Activated T-cell treated with anti-CD3 and anti-CD28 coated beads, Interleukin-2, amount 50 U/mL, for 4 hours (primary cell): ENCODE measurements around the gene MFSD12. TPM values are rescaled to one million over a fixed set of nuclear protein-coding genes. Genes with fewer than 3 reads are reported as not detected.
A peak's percentile ranks its signal among the peaks of the same experiment; 100 is the strongest.
"Not testable (repeated sequence)": the region's sequence is repeated elsewhere in the genome, so short reads cannot be mapped to it uniquely, and the experiment has no call there.

Source experiments
- ATAC-seq, 2 donors: fragments of 200-7000 bp; cut with Tn5 transposase; one replicate each; pipeline ENCODE4 v1.10.0; 2021
- DNase-seq: peaks from one replicate; pipeline ENCODE4 v3.0.0-alpha.2; 2020
- H3K27me3 Mint-ChIP-seq: one replicate; pipeline ENCODE4 v1.8.0; 2021; ENCODE audit warnings: low read depth, mixed read lengths
- H3K36me3 Mint-ChIP-seq: one replicate; pipeline ENCODE4 v1.8.0; 2022; ENCODE audit warnings: mixed read lengths; ENCODE audit not compliant: insufficient read depth
- H3K4me1 Mint-ChIP-seq: one replicate; pipeline ENCODE4 v1.8.0; 2021; ENCODE audit warnings: low read depth, mixed read lengths
- H3K4me3 Mint-ChIP-seq: one replicate; pipeline ENCODE4 v1.8.0; 2021; ENCODE audit warnings: mild to moderate bottlenecking, moderate library complexity, mixed read lengths
- H3K9me3 Mint-ChIP-seq: one replicate; pipeline ENCODE4 v1.8.0; 2021; ENCODE audit warnings: mixed read lengths
- total RNA-seq, 3 donors: library from RNA; stranded (reverse); gene quantifications; one replicate each; pipeline ENCODE4 v1.2.1, GENCODE V29; 2021

Gene MFSD12
- total RNA-seq, 3 donors from 2014 or later, result 94.6 to 148 (median 128) TPM

DNA sequence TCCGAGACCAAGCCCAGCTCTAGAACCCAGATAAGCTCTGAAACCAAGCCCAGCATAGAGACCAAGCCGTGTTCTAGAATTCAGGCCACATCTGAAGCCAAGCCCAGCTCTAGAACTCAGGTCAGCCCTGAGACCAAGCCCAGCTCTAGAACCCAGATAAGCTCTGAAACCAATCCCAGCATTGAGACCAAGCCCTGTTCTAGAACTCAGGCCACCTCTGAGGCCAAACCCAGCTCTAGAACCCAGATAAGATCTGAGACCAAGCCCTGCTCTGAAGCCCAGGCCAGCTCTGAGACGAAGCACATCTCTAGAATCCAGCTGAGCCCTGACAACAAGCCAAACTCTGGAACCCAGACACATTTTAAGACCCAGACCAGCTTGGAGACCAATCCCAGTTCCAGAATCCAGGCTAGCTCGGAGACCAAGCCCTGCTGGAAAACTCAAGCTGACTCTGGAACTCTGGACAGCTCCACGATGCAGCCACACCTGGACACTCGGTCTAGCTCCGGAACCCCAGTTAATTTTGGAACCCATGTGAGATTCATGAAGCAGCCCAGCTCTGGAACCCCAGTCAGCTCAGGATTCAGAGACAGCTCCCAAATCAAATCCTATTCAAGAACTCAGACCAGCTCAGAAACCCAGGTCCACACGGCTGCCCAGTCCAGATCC lies 33.7 kb upstream of the MFSD12 start:
- Mint-ChIP-seq H3K27me3 (no peaks in the 10 kb centered on the region), H3K36me3 (no peaks in the 10 kb centered on the region), H3K4me3 (no peak overlapping the region), H3K4me1 (no peaks in the 10 kb centered on the region), H3K9me3 (no peaks in the 10 kb centered on the region)
- ATAC-seq, result no peak
- DNase-seq, result no peak

DNA sequence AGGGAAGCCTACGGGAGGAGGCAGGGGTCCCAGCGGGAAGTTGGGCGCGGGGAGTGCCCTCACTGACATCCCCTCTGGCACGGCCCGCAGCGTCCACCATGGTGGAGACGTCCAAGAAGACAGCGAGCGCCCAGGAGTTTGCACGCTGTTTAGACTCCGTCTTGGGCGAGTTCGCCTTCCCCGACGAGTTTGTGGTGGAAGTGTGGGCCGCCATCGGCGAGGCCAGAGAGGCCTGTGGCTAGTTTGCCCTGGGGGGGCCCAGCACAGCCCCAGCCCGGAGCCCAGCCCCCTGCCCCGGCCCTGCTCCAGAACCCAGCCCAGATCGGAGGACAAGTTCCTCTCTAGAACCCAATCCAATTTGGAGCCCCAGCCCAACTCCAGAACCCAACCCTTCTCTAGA lies 32.6 kb upstream of the MFSD12 start:
- DNase-seq (no peak), ATAC-seq (no peak)
- Mint-ChIP-seq H3K4me3 (no peak overlapping the region), H3K27me3 (no peaks in the 10 kb centered on the region), H3K36me3 (no peaks in the 10 kb centered on the region), H3K4me1 (no peaks in the 10 kb centered on the region), H3K9me3 (no peaks in the 10 kb centered on the region)

DNA sequence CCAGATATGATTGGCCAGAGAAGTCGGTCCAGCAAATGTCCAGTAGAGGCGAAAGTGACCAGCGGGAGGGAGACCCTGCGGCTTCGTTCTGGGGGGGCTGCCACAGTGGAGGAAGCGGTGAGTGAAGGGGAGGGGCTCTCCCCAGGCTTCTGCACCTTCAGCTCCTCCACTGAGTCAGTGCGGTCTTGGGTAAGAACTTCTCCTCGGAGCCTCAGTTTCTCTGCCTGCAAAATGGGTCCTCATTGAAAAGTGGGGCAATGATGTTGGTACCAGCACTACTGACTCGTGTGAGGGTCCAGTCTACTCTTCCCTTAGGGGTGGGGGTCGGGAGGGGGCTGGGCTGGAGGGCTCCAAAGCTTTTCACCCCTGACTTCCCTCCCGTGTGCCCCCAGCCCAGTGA lies 32.1 kb upstream of the MFSD12 start:
- no peak overlapping the region for H3K4me3 Mint-ChIP-seq
- no peak for DNase-seq
- H3K9me3 Mint-ChIP-seq, result no peaks in the 10 kb centered on the region
- ATAC-seq, result no peak
- H3K36me3 Mint-ChIP-seq, result no peaks in the 10 kb centered on the region
- no peaks in the 10 kb centered on the region for H3K27me3 Mint-ChIP-seq
- no peaks in the 10 kb centered on the region for H3K4me1 Mint-ChIP-seq

DNA sequence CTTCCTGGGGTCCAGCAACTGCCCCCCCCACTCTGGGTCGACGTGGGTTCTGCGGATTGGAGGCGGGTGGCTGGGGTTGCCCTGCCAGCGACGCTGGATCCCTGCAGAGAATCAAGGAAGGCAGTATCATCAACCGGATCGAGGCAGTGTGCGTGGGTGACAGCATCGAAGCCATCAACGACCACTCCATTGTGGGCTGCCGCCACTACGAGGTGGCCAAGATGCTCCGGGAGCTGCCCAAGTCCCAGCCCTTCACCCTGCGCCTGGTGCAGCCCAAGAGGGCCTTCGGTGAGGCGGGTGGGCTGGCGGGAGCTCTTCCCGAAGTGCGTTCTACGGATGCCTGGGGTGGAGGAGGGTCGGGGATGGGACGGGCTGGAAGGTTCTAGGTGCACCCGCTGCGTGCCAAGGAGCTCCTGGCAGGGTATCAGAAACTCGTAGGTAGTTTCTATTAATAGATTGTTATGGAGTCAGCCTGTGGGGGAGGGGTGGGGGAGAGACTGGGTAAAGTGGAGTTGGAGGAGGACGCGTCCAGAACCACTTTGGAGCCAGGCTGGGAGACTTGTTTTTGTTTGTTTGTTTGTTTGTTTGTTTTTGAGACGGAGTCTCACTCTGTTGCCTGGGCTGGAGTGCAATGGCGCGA lies 29.4 kb upstream of the MFSD12 start:
- DNase-seq, result no peak
- Mint-ChIP-seq H3K9me3 (no peaks in the 10 kb centered on the region), H3K36me3 (no peaks in the 10 kb centered on the region), H3K4me3 (no peak overlapping the region), H3K4me1 (no peaks in the 10 kb centered on the region), H3K27me3 (no peaks in the 10 kb centered on the region)
- ATAC-seq, result no peak

DNA sequence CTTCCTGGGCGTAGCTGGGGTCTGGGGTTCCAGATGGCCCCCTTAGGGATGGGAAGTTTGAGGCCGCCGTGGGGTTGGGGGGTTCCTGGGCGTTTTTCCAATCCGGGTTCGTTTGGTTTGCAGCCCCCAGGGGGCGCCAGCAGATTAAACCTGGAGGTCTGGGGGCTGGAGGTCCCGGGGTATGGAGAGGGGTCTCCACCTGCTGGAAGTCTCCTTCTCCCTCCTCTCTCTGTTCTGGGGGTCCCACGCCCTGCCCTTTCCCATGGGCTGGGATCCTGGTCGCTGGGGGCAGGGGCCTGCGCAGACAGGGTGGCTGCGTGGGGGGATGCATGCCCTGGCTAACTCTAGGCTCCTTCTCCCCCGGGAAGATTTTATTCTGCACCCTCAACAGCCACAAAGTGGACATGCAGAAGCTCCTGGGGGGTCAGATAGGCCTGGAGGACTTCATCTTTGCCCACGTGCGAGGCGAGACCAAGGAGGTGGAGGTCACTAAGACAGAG lies 28.8 kb upstream of the MFSD12 start:
- Mint-ChIP-seq H3K36me3 (no peaks in the 10 kb centered on the region), H3K4me3 (peak overlapping the region; percentile 33), H3K9me3 (no peaks in the 10 kb centered on the region), H3K27me3 (no peaks in the 10 kb centered on the region), H3K4me1 (no peaks in the 10 kb centered on the region)
- peak; percentile 47 for DNase-seq
- ATAC-seq, result peak in 1 of 2 donors; percentile 54

DNA sequence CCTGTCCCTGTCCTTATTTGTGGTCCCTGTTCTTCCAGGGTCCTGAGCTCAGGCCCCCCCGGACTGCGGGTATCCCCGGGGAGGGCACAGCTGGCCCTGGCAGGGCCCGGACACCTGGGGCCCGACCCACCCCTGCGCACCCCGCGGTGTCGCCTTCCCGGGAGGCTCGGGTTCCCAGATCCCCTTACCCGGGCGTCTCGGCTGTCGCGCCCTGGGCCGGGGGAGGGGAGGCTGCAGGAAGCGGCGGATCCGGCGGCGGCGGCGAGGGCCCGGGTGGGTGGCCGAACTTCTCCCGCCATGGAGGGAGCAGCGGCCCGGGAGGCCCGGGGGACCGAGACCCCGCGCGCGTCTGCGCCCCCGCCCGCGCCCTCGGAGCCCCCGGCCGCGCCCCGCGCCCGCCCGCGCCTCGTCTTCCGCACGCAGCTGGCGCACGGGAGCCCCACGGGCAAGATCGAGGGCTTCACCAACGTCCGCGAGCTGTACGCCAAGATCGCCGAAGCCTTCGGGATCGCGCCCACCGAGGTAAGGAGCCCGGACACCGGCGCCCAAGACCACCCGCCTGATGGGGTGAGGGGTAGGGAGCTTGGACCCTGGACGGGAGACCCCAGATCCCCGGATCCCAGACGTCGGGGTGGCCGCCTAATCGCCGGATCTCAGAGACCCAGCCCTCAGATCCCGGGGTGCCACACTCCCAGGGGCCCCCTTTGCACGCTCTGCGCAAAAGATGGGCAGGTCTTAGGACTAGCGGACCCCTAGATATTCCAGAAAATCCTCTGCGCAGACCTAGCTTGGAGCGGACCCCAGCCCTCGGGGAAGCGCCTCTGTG lies 28.1 kb upstream of the MFSD12 start, which contains the start of gene GIPC3:
Gene GIPC3, plus strand, starts transcription at position 178 of the 826 bp plus-strand sequence. Its CDS starts 120 bp downstream, at position 298.
- peak; percentile 50 to 59 for ATAC-seq
- no peaks in the 10 kb centered on the region for H3K27me3 Mint-ChIP-seq
- DNase-seq, result no peak
- no peaks in the 10 kb centered on the region for H3K9me3 Mint-ChIP-seq
- peak within 1 kb of the TSS; percentile 33 for H3K4me3 Mint-ChIP-seq
- no peaks in the 10 kb centered on the region for H3K36me3 Mint-ChIP-seq
- H3K4me1 Mint-ChIP-seq, result no peaks in the 10 kb centered on the region

DNA sequence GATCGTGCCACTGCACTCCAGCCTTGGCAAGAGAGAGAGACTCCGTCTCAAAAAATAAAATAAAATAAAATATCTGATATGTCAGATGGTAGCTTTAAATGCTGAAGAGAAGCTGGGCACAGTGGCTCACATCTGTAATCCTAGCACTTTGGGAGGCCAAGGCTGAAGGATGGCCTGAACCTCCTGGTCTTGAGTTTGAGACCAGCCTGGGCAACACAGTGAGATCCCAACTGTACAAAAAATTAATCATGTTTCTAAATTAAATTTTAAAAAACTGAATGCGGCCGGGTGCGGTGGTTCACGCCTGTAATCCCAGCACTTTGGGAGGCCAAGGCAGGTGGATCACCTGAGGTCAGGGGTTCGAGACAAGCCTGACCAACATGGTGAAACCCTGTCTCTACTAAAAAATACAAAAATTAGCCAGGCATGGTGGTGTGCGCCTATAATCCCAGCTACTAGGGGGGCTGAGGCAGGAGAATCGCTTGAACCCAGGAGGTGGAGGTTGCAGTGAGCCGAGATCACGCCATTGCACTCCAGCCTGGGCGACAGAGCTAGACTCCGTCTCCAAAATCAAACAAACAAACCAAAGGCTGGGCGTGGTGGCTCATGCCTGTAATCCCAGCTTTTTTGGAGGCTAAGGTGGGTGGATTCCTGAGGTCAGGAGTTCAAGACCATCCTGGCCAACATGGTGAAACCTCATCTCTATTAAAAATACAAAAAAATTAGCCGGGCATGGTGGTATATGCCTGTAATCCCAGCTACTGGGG lies 26.8 kb upstream of the MFSD12 start:
- not testable (repeated sequence) for H3K4me1 Mint-ChIP-seq, H3K36me3 Mint-ChIP-seq, DNase-seq, H3K9me3 Mint-ChIP-seq, ATAC-seq, H3K4me3 Mint-ChIP-seq, H3K27me3 Mint-ChIP-seq

DNA sequence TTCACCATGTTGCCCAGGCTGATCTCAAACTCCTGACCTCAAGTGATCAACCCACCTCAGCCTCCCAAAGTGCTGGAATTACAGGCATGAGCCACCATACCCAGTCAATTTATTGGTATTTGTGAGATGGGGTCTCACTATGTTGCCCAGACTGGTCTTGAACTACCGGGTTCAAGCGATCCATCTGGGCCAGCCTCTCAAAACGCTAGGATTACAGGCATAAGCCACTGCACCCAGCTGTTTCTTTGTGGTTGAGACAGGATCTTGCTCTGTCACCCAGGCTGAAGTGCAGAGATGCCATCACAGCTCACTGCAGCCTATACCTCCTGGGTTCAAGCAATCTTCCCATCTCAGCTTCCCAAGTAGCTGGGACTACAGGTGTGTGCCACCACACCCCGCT lies 24.4 kb upstream of the MFSD12 start:
- H3K27me3 Mint-ChIP-seq, H3K4me3 Mint-ChIP-seq, H3K36me3 Mint-ChIP-seq, H3K4me1 Mint-ChIP-seq, ATAC-seq, H3K9me3 Mint-ChIP-seq, DNase-seq: not testable (repeated sequence)

DNA sequence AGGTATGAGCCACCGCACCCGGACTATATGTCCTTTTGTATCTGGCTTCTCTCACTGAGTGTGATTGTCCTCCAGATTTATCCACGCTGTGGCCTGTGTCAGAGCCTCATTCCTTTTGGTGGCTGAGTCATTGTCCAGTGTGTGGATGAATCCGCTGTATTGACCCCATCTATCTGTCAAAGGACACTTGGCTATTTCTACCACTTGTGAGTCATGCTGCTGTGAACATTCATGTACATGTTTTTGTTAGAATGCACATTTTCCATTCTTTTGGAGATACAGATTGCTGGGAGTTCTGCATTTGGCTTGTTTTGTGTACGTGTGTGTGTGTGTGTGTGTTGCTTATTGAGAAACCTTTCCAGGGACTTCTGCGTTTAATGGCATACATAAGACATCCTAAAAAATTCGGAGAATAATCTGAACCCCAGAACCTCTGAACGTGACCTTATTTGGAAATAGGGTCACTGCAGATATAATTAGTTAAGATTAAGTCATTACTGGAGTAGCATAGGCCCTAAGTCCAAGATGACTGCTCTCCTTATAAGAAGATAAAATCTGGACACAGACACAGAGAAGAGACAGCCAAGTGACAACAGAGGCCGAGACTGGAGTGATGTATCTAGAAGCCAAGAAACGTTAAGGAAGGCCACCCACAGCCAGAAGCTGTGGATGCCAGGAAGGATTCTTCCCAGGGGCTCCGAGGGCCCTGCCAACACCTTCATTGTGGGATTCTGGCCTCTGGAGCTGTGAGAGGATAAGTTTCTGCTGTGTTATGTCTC lies 23.0 kb upstream of the MFSD12 start:
- Mint-ChIP-seq H3K9me3 (no peaks in the 10 kb centered on the region), H3K4me3 (no peak overlapping the region), H3K27me3 (no peaks in the 10 kb centered on the region), H3K36me3 (peaks cover 2% of the 10 kb centered on the region), H3K4me1 (no peaks in the 10 kb centered on the region)
- ATAC-seq (no peak), DNase-seq (no peak)

DNA sequence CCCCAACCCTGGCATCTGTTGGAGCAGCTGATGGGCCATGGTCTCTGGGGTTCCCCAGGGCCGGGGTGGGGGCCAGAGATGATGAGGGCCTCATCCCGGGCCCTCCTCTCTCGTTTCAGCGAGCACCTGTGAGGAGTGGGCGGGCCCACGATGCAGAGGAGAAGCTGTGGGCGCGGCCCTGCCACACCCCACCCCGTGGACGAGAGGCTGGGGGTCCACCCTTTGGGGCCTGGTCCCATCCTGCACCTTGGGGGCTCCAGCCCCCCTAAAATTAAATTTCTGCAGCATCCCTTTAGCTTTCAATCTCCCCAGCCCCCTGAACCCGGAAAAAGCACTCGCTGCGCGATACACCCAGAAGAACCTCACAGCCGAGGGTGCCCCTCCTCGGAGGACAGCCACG lies 21.0 kb upstream of the MFSD12 start:
- H3K4me1 Mint-ChIP-seq, result peaks cover 4% of the 10 kb centered on the region
- no peak overlapping the region for H3K4me3 Mint-ChIP-seq
- H3K27me3 Mint-ChIP-seq, result no peaks in the 10 kb centered on the region
- ATAC-seq (no peak), DNase-seq (no peak)
- peaks cover 9% of the 10 kb centered on the region for H3K36me3 Mint-ChIP-seq
- no peaks in the 10 kb centered on the region for H3K9me3 Mint-ChIP-seq

DNA sequence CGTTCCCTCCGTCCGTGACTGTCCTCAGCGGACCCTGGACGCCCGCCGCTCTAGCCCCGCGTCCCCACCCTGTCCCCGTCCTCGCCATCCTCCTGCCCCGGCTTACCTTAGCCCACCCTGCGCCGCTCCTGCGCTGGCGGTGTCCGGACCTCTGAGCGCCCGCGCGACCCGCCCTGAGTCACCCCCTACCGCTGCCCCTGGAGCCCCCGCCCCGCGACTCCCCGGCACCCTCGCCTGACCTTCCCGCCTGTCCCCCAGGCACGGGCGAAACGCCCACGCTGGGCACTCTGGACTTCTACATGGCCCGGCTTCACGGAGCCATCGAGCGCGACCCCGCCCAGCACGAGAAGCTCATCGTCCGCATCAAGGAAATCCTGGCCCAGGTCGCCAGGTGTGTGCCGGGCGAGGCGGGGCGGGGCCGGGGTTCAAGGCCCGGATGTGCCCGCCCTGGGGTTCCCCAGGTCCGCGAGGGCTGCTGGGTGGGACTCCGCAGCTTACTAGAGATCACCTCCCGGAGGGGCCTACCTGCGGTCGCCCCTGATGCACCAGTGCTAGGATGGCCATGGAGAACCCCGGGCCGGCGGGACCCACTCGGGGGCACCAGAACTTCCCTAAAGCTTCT lies 20.4 kb upstream of the MFSD12 start:
- peaks cover 9% of the 10 kb centered on the region for H3K36me3 Mint-ChIP-seq
- DNase-seq (no peak), ATAC-seq (no peak)
- H3K27me3 Mint-ChIP-seq, result no peaks in the 10 kb centered on the region
- H3K4me1 Mint-ChIP-seq, result peaks cover 4% of the 10 kb centered on the region
- no peaks in the 10 kb centered on the region for H3K9me3 Mint-ChIP-seq
- no peak overlapping the region for H3K4me3 Mint-ChIP-seq

DNA sequence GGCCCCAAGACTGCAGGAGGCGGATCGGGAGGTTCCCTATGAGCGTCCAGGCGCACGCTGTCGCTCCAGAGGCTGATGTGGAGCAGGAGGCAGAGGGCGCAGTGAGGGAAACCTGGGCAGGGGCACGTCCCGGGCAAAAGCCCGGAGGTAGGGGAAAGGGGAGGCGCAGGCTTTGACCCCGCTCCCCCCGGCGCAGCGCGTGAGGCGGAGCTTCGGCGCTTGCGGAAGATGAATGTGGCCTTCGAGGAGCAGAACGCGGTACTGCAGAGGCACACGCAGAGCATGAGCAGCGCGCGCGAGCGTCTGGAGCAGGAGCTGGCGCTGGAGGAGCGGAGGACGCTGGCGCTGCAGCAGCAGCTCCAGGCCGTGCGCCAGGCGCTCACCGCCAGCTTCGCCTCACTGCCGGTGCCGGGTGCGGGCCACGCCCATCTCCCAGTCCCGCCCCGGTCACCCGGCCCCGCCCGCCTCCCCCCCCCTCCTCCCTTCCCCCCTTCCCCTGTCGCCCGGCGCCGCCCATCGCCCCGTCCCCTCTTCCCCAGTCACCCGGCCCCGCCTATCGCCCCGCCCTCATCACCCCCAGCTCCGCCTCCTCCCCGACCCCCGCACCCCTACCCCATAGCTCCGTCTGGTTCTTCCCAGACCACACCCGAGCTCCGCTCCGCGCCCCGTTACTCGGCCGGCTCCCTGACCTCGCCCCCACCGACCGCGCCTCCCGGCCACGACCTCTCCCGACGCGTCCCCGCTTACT lies 19.5 kb upstream of the MFSD12 start:
- Mint-ChIP-seq H3K27me3 (no peaks in the 10 kb centered on the region), H3K36me3 (peaks cover 9% of the 10 kb centered on the region), H3K9me3 (no peaks in the 10 kb centered on the region), H3K4me1 (peaks cover 8% of the 10 kb centered on the region), H3K4me3 (no peak overlapping the region)
- no peak for ATAC-seq
- DNase-seq, result no peak
